ENCODE data around the gene TACC2. TPM values are rescaled to one million over a fixed set of nuclear protein-coding genes. Genes with fewer than 3 reads are reported as not detected.
"Not testable (repeated sequence)": the region's sequence is repeated elsewhere in the genome, so short reads cannot be mapped to it uniquely, and the experiment has no call there.

Gene TACC2
- total RNA-seq, 1 experiment from 2014 or later: 5.5 TPM

- DNase-seq (ENCODE audit: low spot score): peak; percentile 14
- in situ Hi-C loops (cut with HindIII; ENCODE audit: low sequenced_read_pairs): no loop called here
Measured at GRCh38 chr10:122051609-122052385, 62.8 kb downstream of the TACC2 start.

GRCh38 chr10:122052701-122053100 lies 63.7 kb downstream of the TACC2 start:
- in situ Hi-C loops (cut with HindIII; ENCODE audit: low sequenced_read_pairs): no loop called here
- no peak for DNase-seq (ENCODE audit: low spot score)

DNA sequence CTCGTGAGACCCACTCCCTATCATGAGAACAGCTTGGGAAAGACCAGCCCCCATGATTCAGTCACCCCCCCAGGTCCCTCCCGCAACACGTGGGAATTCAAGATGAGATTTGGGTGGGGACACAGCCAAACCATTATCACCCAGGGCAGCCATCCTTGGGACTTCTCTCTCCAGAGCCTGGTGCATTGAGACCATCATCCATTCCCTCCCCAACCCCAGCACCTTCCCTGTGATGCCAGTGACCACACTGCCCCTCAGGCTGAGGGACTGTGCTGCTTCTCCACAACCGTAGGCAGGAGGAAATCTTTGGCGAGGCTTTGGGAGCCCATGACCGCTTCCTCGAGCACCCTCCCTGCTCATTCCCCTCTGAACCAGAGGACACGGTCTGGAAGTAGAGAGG lies 64.4 kb downstream of the TACC2 start:
- no peak for DNase-seq (ENCODE audit: low spot score)
- in situ Hi-C loops (cut with HindIII; ENCODE audit: low sequenced_read_pairs): no loop called here

- in situ Hi-C loops (cut with HindIII; ENCODE audit: low sequenced_read_pairs): no loop called here
- DNase-seq (ENCODE audit: low spot score): peak; percentile 16
Measured at GRCh38 chr10:122054048-122055025, 65.4 kb downstream of the TACC2 start.

DNA sequence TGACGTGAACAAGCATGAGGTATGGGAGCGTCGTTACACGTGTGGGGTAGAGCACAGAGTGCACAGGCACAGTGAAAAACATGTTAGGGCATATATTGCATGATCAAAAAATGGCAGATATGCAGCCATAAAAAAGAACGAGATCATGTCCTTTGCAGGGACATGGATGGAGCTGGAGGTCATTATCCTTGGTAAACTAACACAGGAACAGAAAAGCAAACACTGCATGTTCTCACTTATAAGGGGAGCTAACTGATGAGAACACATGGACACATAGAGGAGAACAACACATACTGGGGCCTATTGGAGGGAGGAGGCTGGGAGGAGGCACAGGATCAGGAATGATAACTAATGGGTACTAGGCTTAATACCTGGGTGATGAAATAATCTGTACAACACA lies 66.3 kb downstream of the TACC2 start:
- in situ Hi-C loops (cut with HindIII; ENCODE audit: low sequenced_read_pairs): no loop called here
- no peak for DNase-seq (ENCODE audit: low spot score)

GRCh38 chr10:122056431-122057094 lies 67.6 kb downstream of the TACC2 start:
- no peak for DNase-seq (ENCODE audit: low spot score)
- in situ Hi-C loops (cut with HindIII; ENCODE audit: low sequenced_read_pairs): no loop called here

DNA sequence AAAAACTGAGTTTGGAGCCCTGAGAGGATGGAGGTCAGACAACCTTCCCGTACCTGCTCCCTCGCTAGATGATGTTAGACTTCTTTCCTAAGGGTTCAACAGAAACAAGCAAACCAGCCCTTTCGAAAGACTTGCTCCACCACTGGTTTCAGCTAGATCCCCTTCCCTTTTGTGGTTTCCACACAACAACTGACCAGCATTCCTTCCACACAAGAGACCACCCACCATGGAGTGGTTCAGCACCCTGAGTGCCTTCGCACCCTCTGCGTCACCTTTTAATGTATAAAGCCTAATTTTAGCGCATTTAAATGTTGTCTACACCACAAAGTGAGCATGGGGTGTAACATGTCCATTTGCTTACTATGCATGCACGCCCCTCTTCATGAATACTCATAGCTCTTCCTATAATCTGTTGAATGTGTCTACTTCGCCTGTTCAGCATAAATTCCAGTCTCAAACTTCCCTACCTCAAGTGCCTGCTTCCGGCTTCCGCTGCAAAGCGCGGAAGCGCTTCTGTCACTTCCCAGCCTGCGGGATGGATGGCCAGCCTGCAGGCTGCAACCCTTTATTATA lies 69.0 kb downstream of the TACC2 start:
- in situ Hi-C loops (cut with HindIII; ENCODE audit: low sequenced_read_pairs): no loop called here

GRCh38 chr10:122060250-122060649 lies 71.3 kb downstream of the TACC2 start:
- in situ Hi-C loops (cut with HindIII; ENCODE audit: low sequenced_read_pairs): no loop called here

More for the DNA sequence above, 69.0 kb downstream of the TACC2 start:
- no peak for DNase-seq (ENCODE audit: low spot score)

GRCh38 chr10:122062831-122063674 lies 74.1 kb downstream of the TACC2 start:
- no peak for DNase-seq (ENCODE audit: low spot score)
- in situ Hi-C loops (cut with HindIII; ENCODE audit: low sequenced_read_pairs): no loop called here

More at GRCh38 chr10:122060250-122060649, 71.3 kb downstream of the TACC2 start:
- no peak for DNase-seq (ENCODE audit: low spot score)

DNA sequence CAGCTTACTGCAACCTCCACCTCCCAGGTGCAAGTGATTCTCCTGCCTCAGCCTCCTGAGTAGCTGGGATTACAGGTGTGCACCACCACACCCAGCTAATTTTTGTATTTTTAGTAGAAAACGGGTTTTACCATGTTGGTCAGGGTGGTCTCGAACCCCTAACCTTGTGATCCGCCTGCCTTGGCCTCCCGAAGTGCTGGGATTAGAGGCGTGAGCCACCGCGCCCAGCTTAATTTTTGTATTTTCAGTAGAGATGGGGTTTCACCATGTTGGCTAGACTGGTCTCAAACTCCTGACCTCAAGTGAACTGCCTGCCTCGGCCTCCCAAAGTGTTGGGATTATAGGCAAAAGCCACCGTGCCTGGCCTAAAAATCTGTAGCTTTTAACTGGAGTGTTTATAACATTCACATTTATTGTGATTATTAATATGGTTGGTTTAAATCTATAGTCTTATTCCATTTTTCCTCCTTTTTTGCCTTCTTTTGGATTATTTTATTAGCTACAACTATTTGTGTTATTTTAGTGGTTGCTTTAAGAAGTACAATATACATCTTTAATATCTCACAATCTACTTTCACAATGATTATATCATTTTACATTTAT lies 77.5 kb downstream of the TACC2 start:
- in situ Hi-C loops (cut with HindIII; ENCODE audit: low sequenced_read_pairs); DNase-seq (ENCODE audit: low spot score): not testable (repeated sequence)

DNA sequence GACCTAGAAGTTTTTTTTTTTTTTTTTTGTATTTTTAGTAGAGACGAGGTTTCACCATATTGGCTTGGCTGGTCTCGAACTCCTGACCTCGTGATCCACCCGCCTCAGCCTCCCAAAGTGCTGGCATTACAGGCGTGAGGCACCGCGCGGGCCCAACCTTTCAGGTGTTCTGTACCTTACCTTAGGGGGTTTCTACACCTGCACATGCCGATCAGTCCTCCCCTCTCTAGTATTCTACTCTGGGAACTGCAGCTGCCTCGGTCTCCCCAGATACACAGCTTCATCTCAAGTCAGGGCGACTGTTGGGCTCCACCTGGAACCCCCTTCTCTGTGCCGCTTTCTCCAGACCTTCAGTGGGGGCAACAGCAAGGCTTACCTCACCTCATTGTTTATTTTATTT lies 79.9 kb downstream of the TACC2 start:
- in situ Hi-C loops (cut with HindIII; ENCODE audit: low sequenced_read_pairs): no loop called here
- no peak for DNase-seq (ENCODE audit: low spot score)

DNA sequence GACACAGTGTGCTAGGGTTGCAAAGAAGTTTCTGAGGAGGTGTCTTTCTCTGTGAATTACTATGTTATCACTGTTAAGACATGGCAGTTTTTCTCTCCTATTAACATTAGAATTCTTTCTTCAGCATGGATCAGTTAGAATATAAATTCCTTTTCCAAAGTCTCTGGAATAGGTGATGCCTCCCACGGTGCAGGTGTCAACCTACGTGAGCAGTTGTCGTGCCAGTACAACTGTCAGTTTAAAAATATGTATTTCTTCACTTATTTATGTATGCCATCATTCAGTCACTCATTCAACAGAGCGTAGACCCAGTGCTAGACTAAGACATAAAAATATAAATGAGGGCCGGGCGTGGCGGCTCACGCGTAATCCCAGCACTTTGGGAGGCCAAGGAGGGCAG lies 83.5 kb downstream of the TACC2 start:
- in situ Hi-C loops (cut with HindIII; ENCODE audit: low sequenced_read_pairs): no loop called here
- DNase-seq (ENCODE audit: low spot score): no peak

DNA sequence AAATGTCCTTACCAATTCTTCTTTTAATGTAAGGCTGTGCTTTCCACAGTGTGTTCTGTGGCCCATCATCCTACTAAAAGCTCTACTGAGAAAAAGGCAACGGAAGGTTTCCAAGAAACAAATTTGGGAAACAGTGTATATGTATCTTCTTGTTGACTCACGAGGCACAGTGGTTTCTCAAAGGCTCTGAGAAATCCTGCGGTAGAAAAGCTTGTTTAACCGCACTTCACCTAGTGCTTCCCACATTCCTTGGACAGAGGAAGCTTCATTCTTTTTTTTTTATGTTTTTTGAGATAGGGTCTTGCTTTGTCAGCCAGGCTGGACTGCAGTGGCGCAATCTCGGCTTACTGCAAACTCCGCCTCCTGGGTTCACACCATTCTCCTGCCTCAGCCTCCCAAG lies 84.5 kb downstream of the TACC2 start:
- DNase-seq (ENCODE audit: low spot score): no peak
- in situ Hi-C loops (cut with HindIII; ENCODE audit: low sequenced_read_pairs): no loop called here

GRCh38 chr10:122075171-122075570 lies 86.2 kb downstream of the TACC2 start:
- in situ Hi-C loops (cut with HindIII; ENCODE audit: low sequenced_read_pairs): no loop called here
- DNase-seq (ENCODE audit: low spot score): no peak

GRCh38 chr10:122075876-122076275 lies 86.9 kb downstream of the TACC2 start:
- DNase-seq (ENCODE audit: low spot score); in situ Hi-C loops (cut with HindIII; ENCODE audit: low sequenced_read_pairs): not testable (repeated sequence)

- in situ Hi-C loops (cut with HindIII; ENCODE audit: low sequenced_read_pairs): no loop called here
- no peak for DNase-seq (ENCODE audit: low spot score)
Measured at GRCh38 chr10:122077311-122077875, 88.4 kb downstream of the TACC2 start.

DNA sequence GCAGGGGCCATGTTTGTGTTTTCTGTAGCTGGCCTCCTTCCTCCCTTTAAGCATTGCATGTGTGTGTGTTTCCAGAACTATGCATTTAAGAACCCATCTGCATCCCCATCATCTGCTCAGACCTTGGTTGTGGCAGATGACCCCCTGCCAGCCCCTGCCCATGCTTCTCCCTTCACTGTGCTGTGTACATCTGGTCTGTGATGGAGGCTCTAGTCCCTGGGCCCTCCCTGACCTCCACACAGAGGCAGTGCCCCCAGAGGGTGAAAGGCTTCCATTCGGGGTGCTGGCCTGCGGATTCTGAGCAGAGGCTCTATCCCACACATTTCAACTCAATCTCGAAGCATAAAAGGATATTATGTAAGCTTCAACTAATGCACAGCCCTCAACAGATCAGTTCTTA lies 89.4 kb downstream of the TACC2 start:
- in situ Hi-C loops (cut with HindIII; ENCODE audit: low sequenced_read_pairs): no loop called here
- DNase-seq (ENCODE audit: low spot score): no peak
